Endothelial cell of umbilical vein (primary cell): ENCODE measurements around the gene LMNB1.

ENCODE experiments used
- CTCF ChIP-seq, 2 donors: IDR thresholded peaks; 1 replicate in 1 of 2; 2 replicates in 1 of 2; pipeline ENCODE4 v1.5.1; 2011; ENCODE audit warnings: low read length in 2 of 2, mild to moderate bottlenecking in 2 of 2, moderate library complexity in 2 of 2, control low read depth in 1 of 2, inconsistent platforms in 1 of 2, low read depth in 1 of 2; ENCODE audit not compliant: insufficient read depth in 1 of 2; ENCODE audit errors: extremely low read depth in 1 of 2
- POLR2A ChIP-seq: IDR thresholded peaks from 2 replicates; pipeline ENCODE4 v1.6.1; 2012; ENCODE audit warnings: low read depth, mild to moderate bottlenecking, control low read depth, low read length
- POLR2AphosphoS5 ChIP-seq: IDR thresholded peaks from 2 replicates; pipeline ENCODE4 v1.6.1; 2012; ENCODE audit warnings: low read depth, mild to moderate bottlenecking, control low read depth, low read length, moderate library complexity; ENCODE audit not compliant: insufficient read depth

GRCh38 chr5:126818736-126819135 is 41.8 kb downstream of the LMNB1 start:
- TF ChIP-seq CTCF (IDR thresholded peaks at IDR 0.05; ENCODE audit: extremely low read depth in 1 of 2, insufficient read depth in 1 of 2, low read depth in 1 of 2, low read length in 2 of 2) (no peak), POLR2AphosphoS5 (no peak), POLR2A (no peak)
